ENCODE data around the gene TEX11.
"Not testable (repeated sequence)": the region's sequence is repeated elsewhere in the genome, so short reads cannot be mapped to it uniquely, and the experiment has no call there.

TEX11 gene

GRCh38 chrX:70806081-70806480 lies 102.4 kb downstream of the TEX11 start:
- Histone ChIP-seq H3K36me3 (ENCODE audit: low read length) (no peaks in the 10 kb centered on the region), H3K27me3 (ENCODE audit: low read length) (no peaks in the 10 kb centered on the region)
- TF ChIP-seq EZH2phosphoT487 (conservative IDR thresholded peaks at IDR 0.05; ENCODE audit: low read length) (no peak), CTCF (IDR thresholded peaks at IDR 0.05; ENCODE audit: insufficient read depth, low read length, poor library complexity, severe bottlenecking) (no peak)

GRCh38 chrX:70796742-70797141 lies 111.8 kb downstream of the TEX11 start:
- not testable (repeated sequence) for H3K79me2 ChIP-seq (ENCODE audit: insufficient read depth, low read length); H3K9me3 ChIP-seq (ENCODE audit: insufficient read depth, low read length); H3K36me3 ChIP-seq (ENCODE audit: low read length); H3K4me3 ChIP-seq (ENCODE audit: insufficient read depth, low read length, poor library complexity, severe bottlenecking); H3K27me3 ChIP-seq (ENCODE audit: low read length); H3K9me2 ChIP-seq (replicated peaks; ENCODE audit: insufficient read depth, low read length); H3K4me2 ChIP-seq (ENCODE audit: low read depth, low read length, poor library complexity, severe bottlenecking); H3F3A ChIP-seq (ENCODE audit: insufficient read depth); H4K20me1 ChIP-seq (ENCODE audit: low read depth, low read length); H2AFZ ChIP-seq (ENCODE audit: low read depth, low read length, severe bottlenecking); H3K27ac ChIP-seq (ENCODE audit: low read depth, low read length); H3K9ac ChIP-seq (ENCODE audit: low read length)

More at GRCh38 chrX:70806081-70806480, 102.4 kb downstream of the TEX11 start:
- Histone ChIP-seq H3F3A (ENCODE audit: insufficient read depth) (no peaks in the 10 kb centered on the region), H3K9me2 (replicated peaks; ENCODE audit: insufficient read depth, low read length) (no peaks in the 10 kb centered on the region), H3K27ac (ENCODE audit: low read depth, low read length) (no peak overlapping the region), H3K9me3 (ENCODE audit: insufficient read depth, low read length) (no peaks in the 10 kb centered on the region), H3K9ac (ENCODE audit: low read length) (no peak overlapping the region), H3K4me2 (ENCODE audit: low read depth, low read length, poor library complexity, severe bottlenecking) (no peak overlapping the region), H2AFZ (ENCODE audit: low read depth, low read length, severe bottlenecking) (no peak overlapping the region), H3K79me2 (ENCODE audit: insufficient read depth, low read length) (no peaks in the 10 kb centered on the region), H3K4me3 (ENCODE audit: insufficient read depth, low read length, poor library complexity, severe bottlenecking) (no peak overlapping the region), H4K20me1 (ENCODE audit: low read depth, low read length) (no peaks in the 10 kb centered on the region)

GRCh38 chrX:70774223-70774622 lies 134.3 kb downstream of the TEX11 start:
- no peak overlapping the region for H3K4me2 ChIP-seq (ENCODE audit: low read depth, low read length, poor library complexity, severe bottlenecking)
- no peak for TF ChIP-seq EZH2phosphoT487 (conservative IDR thresholded peaks at IDR 0.05; ENCODE audit: low read length)
- no peak for TF ChIP-seq CTCF (IDR thresholded peaks at IDR 0.05; ENCODE audit: insufficient read depth, low read length, poor library complexity, severe bottlenecking)
- no peak overlapping the region for H3K9ac ChIP-seq (ENCODE audit: low read length)
- H3K27ac ChIP-seq (ENCODE audit: low read depth, low read length) = no peak overlapping the region
- no peaks in the 10 kb centered on the region for H4K20me1 ChIP-seq (ENCODE audit: low read depth, low read length)
- H3K9me2 ChIP-seq (replicated peaks; ENCODE audit: insufficient read depth, low read length) = no peaks in the 10 kb centered on the region
- H3K36me3 ChIP-seq (ENCODE audit: low read length) = no peaks in the 10 kb centered on the region
- H2AFZ ChIP-seq (ENCODE audit: low read depth, low read length, severe bottlenecking) = no peak overlapping the region
- H3K79me2 ChIP-seq (ENCODE audit: insufficient read depth, low read length) = no peaks in the 10 kb centered on the region
- no peaks in the 10 kb centered on the region for H3K27me3 ChIP-seq (ENCODE audit: low read length)
- no peaks in the 10 kb centered on the region for H3F3A ChIP-seq (ENCODE audit: insufficient read depth)
- no peak overlapping the region for H3K4me3 ChIP-seq (ENCODE audit: insufficient read depth, low read length, poor library complexity, severe bottlenecking)
- no peaks in the 10 kb centered on the region for H3K9me3 ChIP-seq (ENCODE audit: insufficient read depth, low read length)

- TF ChIP-seq EZH2phosphoT487 (conservative IDR thresholded peaks at IDR 0.05; ENCODE audit: low read length) (no peak), CTCF (IDR thresholded peaks at IDR 0.05; ENCODE audit: insufficient read depth, low read length, poor library complexity, severe bottlenecking) (no peak)
- Histone ChIP-seq H4K20me1 (ENCODE audit: low read depth, low read length) (no peaks in the 10 kb centered on the region), H3K4me3 (ENCODE audit: insufficient read depth, low read length, poor library complexity, severe bottlenecking) (no peak overlapping the region), H3K9me2 (replicated peaks; ENCODE audit: insufficient read depth, low read length) (no peaks in the 10 kb centered on the region), H3K9ac (ENCODE audit: low read length) (no peak overlapping the region), H2AFZ (ENCODE audit: low read depth, low read length, severe bottlenecking) (no peak overlapping the region), H3K9me3 (ENCODE audit: insufficient read depth, low read length) (no peaks in the 10 kb centered on the region), H3K27ac (ENCODE audit: low read depth, low read length) (no peak overlapping the region), H3K27me3 (ENCODE audit: low read length) (no peaks in the 10 kb centered on the region), H3F3A (ENCODE audit: insufficient read depth) (no peaks in the 10 kb centered on the region), H3K36me3 (ENCODE audit: low read length) (no peaks in the 10 kb centered on the region), H3K79me2 (ENCODE audit: insufficient read depth, low read length) (no peaks in the 10 kb centered on the region), H3K4me2 (ENCODE audit: low read depth, low read length, poor library complexity, severe bottlenecking) (no peak overlapping the region)
These were observed 138.8 kb downstream of the TEX11 start for GRCh38 chrX:70769659-70770227.
